Esophagus squamous epithelium (tissue), 4 donors: Measurements from ENCODE around the gene SYNDIG1L.

Experiments
- CTCF ChIP-seq, 6 experiments: fragments of 450-650 bp in 4 of 6; fragments of 200-600 bp in 2 of 6; sonication (generic) in 2 of 6; IDR thresholded peaks; one replicate each; pipeline ENCODE4 v1.5.1; 2016 to 2019; ENCODE audit warnings: antibody characterized with exemption in 6 of 6, mild to moderate bottlenecking in 4 of 6, moderate library complexity in 4 of 6
- POLR2A ChIP-seq, 4 donors: fragments of 450-650 bp; IDR thresholded peaks; one replicate each; pipeline ENCODE4 v1.6.1; 2017; ENCODE audit warnings: antibody characterized with exemption in 4 of 4, mild to moderate bottlenecking in 4 of 4, moderate library complexity in 3 of 4

- TF ChIP-seq CTCF (IDR thresholded peaks at IDR 0.05), result no peak
- TF ChIP-seq POLR2A (IDR thresholded peaks at IDR 0.05), result no peak
Measured at GRCh38 chr14:74418031-74418430, 8.0 kb downstream of the SYNDIG1L start.
